ENCODE results near the gene ZBP1. TPM values are rescaled to one million over a fixed set of nuclear protein-coding genes. Genes with fewer than 3 reads are reported as not detected.
"Not testable (repeated sequence)": the region's sequence is repeated elsewhere in the genome, so short reads cannot be mapped to it uniquely, and the experiment has no call there.

The ZBP1 gene
- total RNA-seq, 2 experiments from 2014 or later, result 10.2 to 11.7 TPM

GRCh38 chr20:57649617-57650015, 29.4 kb upstream of the ZBP1 start:
- ChIA-PET CTCF (interaction anchor here (1.5 kb wide), 1 partner anchor 30 kb away, joined by 3 read pairs; no protein-coding TSS in a partner anchor), POLR2A (no interaction called here)
- Mint-ChIP-seq H3K4me1 (ENCODE audit: low read depth) (peaks cover 5% of the 10 kb centered on the region), H3K27me3 (ENCODE audit: low read depth) (peaks cover 22% of the 10 kb centered on the region), H3K9me3 (ENCODE audit: insufficient read depth) (peaks cover 4% of the 10 kb centered on the region), H3K27ac (no peak overlapping the region), H3K4me3 (no peak overlapping the region), H3K36me3 (ENCODE audit: low read depth) (peaks cover under 1% of the 10 kb centered on the region)
- DNase-seq (no peak), ATAC-seq (no peak)

GRCh38 chr20:57648878-57649616, 28.8 kb upstream of the ZBP1 start:
- ATAC-seq (no peak), DNase-seq (no peak)
- Mint-ChIP-seq H3K9me3 (ENCODE audit: insufficient read depth) (peaks cover 8% of the 10 kb centered on the region), H3K36me3 (ENCODE audit: low read depth) (peaks cover 2% of the 10 kb centered on the region), H3K27me3 (ENCODE audit: low read depth) (peaks cover 26% of the 10 kb centered on the region), H3K4me1 (ENCODE audit: low read depth) (no peaks in the 10 kb centered on the region), H3K4me3 (no peak overlapping the region), H3K27ac (no peak overlapping the region)
- CTCF ChIA-PET, result interaction anchor here (1.4 to 1.9 kb wide), 3 partner anchors 26 to 53 kb away, joined by 3 to 7 read pairs (median 3); no protein-coding TSS in a partner anchor
- POLR2A ChIA-PET, result no interaction called here

GRCh38 chr20:57647933-57648785, 27.9 kb upstream of the ZBP1 start:
- Mint-ChIP-seq H3K36me3 (ENCODE audit: low read depth) (peaks cover 2% of the 10 kb centered on the region), H3K4me3 (no peak overlapping the region), H3K27ac (no peak overlapping the region), H3K27me3 (ENCODE audit: low read depth) (peaks cover 29% of the 10 kb centered on the region), H3K4me1 (ENCODE audit: low read depth) (no peaks in the 10 kb centered on the region), H3K9me3 (ENCODE audit: insufficient read depth) (peaks cover 12% of the 10 kb centered on the region)
- DNase-seq, result no peak
- ChIA-PET CTCF (interaction anchor here (0.5 to 1.9 kb wide), 3 partner anchors 25 to 543 kb away, joined by 3 to 7 read pairs (median 3); no protein-coding TSS in a partner anchor), POLR2A (interaction anchor here (1.6 kb wide), 2 partner anchors 20 to 29 kb away, joined by 3 to 4 read pairs; no protein-coding TSS in a partner anchor)
- ATAC-seq, result no peak

GRCh38 chr20:57647006-57647932, 27.0 kb upstream of the ZBP1 start:
- Mint-ChIP-seq H3K36me3 (ENCODE audit: low read depth) (peaks cover 2% of the 10 kb centered on the region), H3K4me3 (no peak overlapping the region), H3K9me3 (ENCODE audit: insufficient read depth) (peaks cover 12% of the 10 kb centered on the region), H3K4me1 (ENCODE audit: low read depth) (no peaks in the 10 kb centered on the region), H3K27me3 (ENCODE audit: low read depth) (peaks cover 32% of the 10 kb centered on the region), H3K27ac (no peak overlapping the region)
- DNase-seq (no peak), ATAC-seq (no peak)
- ChIA-PET CTCF (interaction anchor here (1.4 to 1.9 kb wide), 2 partner anchors 24 to 51 kb away, joined by 3 to 7 read pairs; no protein-coding TSS in a partner anchor), POLR2A (interaction anchor here (1.6 kb wide), 2 partner anchors 19 to 28 kb away, joined by 3 to 4 read pairs; no protein-coding TSS in a partner anchor)

GRCh38 chr20:57638895-57639236, 18.6 kb upstream of the ZBP1 start:
- Mint-ChIP-seq H3K9me3 (ENCODE audit: insufficient read depth) (peaks cover 31% of the 10 kb centered on the region), H3K4me3 (no peak overlapping the region), H3K27me3 (ENCODE audit: low read depth) (peaks cover 52% of the 10 kb centered on the region), H3K27ac (no peak overlapping the region), H3K4me1 (ENCODE audit: low read depth) (peaks cover 12% of the 10 kb centered on the region), H3K36me3 (ENCODE audit: low read depth) (peaks cover 23% of the 10 kb centered on the region)
- DNase-seq (no peak), ATAC-seq (no peak)
- CTCF ChIA-PET, result no interaction called here
- POLR2A ChIA-PET, result interaction anchor here (0.6 to 0.7 kb wide), 2 partner anchors 36 to 979 kb away, joined by 3 read pairs; no protein-coding TSS in a partner anchor

- CTCF ChIA-PET, result interaction anchor here (0.9 kb wide), 1 partner anchor 143 kb away, joined by 3 read pairs; no protein-coding TSS in a partner anchor
- POLR2A ChIA-PET, result interaction anchor here (0.6 to 0.7 kb wide), 2 partner anchors 36 to 980 kb away, joined by 3 read pairs; no protein-coding TSS in a partner anchor
- peaks cover 50% of the 10 kb centered on the region for H3K27me3 Mint-ChIP-seq (ENCODE audit: low read depth)
- peaks cover 25% of the 10 kb centered on the region for H3K36me3 Mint-ChIP-seq (ENCODE audit: low read depth)
- ATAC-seq (no peak), DNase-seq (peak; percentile 2)
- peaks cover 16% of the 10 kb centered on the region for H3K4me1 Mint-ChIP-seq (ENCODE audit: low read depth)
- H3K4me3 Mint-ChIP-seq, result no peak overlapping the region
- H3K9me3 Mint-ChIP-seq (ENCODE audit: insufficient read depth), result peaks cover 32% of the 10 kb centered on the region
- H3K27ac Mint-ChIP-seq, result no peak overlapping the region
These were observed 18.1 kb upstream of the ZBP1 start for GRCh38 chr20:57638173-57638894.

- H3K4me1 Mint-ChIP-seq (ENCODE audit: low read depth), result peaks cover 41% of the 10 kb centered on the region
- ChIA-PET CTCF (interaction anchor here (1.1 to 2.5 kb wide), 4 partner anchors 11 to 135 kb away, joined by 4 to 22 read pairs (median 8); partner anchors contain the start of gene ZBP1), POLR2A (interaction anchor here (1.2 to 1.7 kb wide), 2 partner anchors 14 to 15 kb away, joined by 3 read pairs; partner anchors contain the start of gene ZBP1)
- peak overlapping the region; percentile 58 for H3K27ac Mint-ChIP-seq
- peaks cover 52% of the 10 kb centered on the region for H3K27me3 Mint-ChIP-seq (ENCODE audit: low read depth)
- ATAC-seq (peak; percentile 87), DNase-seq (peak; percentile 70)
- peak overlapping the region; percentile 27 for H3K4me3 Mint-ChIP-seq
- H3K9me3 Mint-ChIP-seq (ENCODE audit: insufficient read depth), result peaks cover 47% of the 10 kb centered on the region
- H3K36me3 Mint-ChIP-seq (ENCODE audit: low read depth), result peaks cover 55% of the 10 kb centered on the region
These were observed 13.8 kb upstream of the ZBP1 start for GRCh38 chr20:57633945-57634491.

GRCh38 chr20:57632286-57632685, 12.1 kb upstream of the ZBP1 start:
- no peak for ATAC-seq
- DNase-seq, result no peak
- Mint-ChIP-seq H3K4me1 (ENCODE audit: low read depth) (peaks cover 54% of the 10 kb centered on the region), H3K36me3 (ENCODE audit: low read depth) (peaks cover 55% of the 10 kb centered on the region), H3K27ac (no peak overlapping the region), H3K4me3 (no peak overlapping the region), H3K27me3 (ENCODE audit: low read depth) (peaks cover 45% of the 10 kb centered on the region), H3K9me3 (ENCODE audit: insufficient read depth) (peaks cover 42% of the 10 kb centered on the region)
- ChIA-PET POLR2A (no interaction called here), CTCF (interaction anchor here (0.9 kb wide), 1 partner anchor 13 kb away, joined by 3 read pairs; no protein-coding TSS in a partner anchor)

GRCh38 chr20:57630061-57630460, 9.8 kb upstream of the ZBP1 start:
- peaks cover 26% of the 10 kb centered on the region for H3K9me3 Mint-ChIP-seq (ENCODE audit: insufficient read depth)
- peaks cover 71% of the 10 kb centered on the region for H3K4me1 Mint-ChIP-seq (ENCODE audit: low read depth)
- peaks cover 26% of the 10 kb centered on the region for H3K27me3 Mint-ChIP-seq (ENCODE audit: low read depth)
- ChIA-PET POLR2A (interaction anchor here (3.0 kb wide), 1 partner anchor 10 kb away, joined by 52 read pairs; the partner anchor contains the start of gene ZBP1), CTCF (interaction anchor here (2.6 to 4.3 kb wide), 2 partner anchors 11 to 23 kb away, joined by 16 to 50 read pairs; partner anchors contain the start of gene ZBP1)
- peak overlapping the region; percentile 89 for H3K27ac Mint-ChIP-seq
- DNase-seq (no peak), ATAC-seq (no peak)
- H3K4me3 Mint-ChIP-seq, result peak overlapping the region; percentile 53
- H3K36me3 Mint-ChIP-seq (ENCODE audit: low read depth), result peaks cover 51% of the 10 kb centered on the region

- H3K27me3 Mint-ChIP-seq (ENCODE audit: low read depth), result peaks cover 21% of the 10 kb centered on the region
- DNase-seq, result not testable (repeated sequence)
- H3K4me3 Mint-ChIP-seq, result peak overlapping the region; percentile 53
These were observed 9.3 kb upstream of the ZBP1 start for GRCh38 chr20:57629491-57629901.

More at GRCh38 chr20:57629491-57629901, 9.3 kb upstream of the ZBP1 start:
- POLR2A ChIA-PET, result interaction anchor here (3.0 kb wide), 1 partner anchor 9 kb away, joined by 52 read pairs; the partner anchor contains the start of gene ZBP1
- ATAC-seq, result not testable (repeated sequence)
- H3K9me3 Mint-ChIP-seq (ENCODE audit: insufficient read depth), result peaks cover 24% of the 10 kb centered on the region
- H3K27ac Mint-ChIP-seq, result peak overlapping the region; percentile 89
- peaks cover 66% of the 10 kb centered on the region for H3K4me1 Mint-ChIP-seq (ENCODE audit: low read depth)
- CTCF ChIA-PET, result interaction anchor here (2.6 to 4.3 kb wide), 2 partner anchors 10 to 23 kb away, joined by 16 to 50 read pairs; partner anchors contain the start of gene ZBP1
- H3K36me3 Mint-ChIP-seq (ENCODE audit: low read depth), result peaks cover 50% of the 10 kb centered on the region
